Measurements from ENCODE around the gene TMPRSS11F.
A peak's percentile ranks its signal among the peaks of the same experiment; 100 is the strongest.
"Not testable (repeated sequence)": the region's sequence is repeated elsewhere in the genome, so short reads cannot be mapped to it uniquely, and the experiment has no call there.

The TMPRSS11F gene

GRCh38 chr4:68129793-68130192 lies at the start of gene TMPRSS11F:
Gene TMPRSS11F (minus strand): TSS chr4:68129869. CDS start chr4:68129820, 49 bp downstream.
- no peak for DNase-seq (ENCODE audit: low spot score)

- DNase-seq (ENCODE audit: low spot score) = no peak
Measured at GRCh38 chr4:68176904-68177303, 47.2 kb upstream of the TMPRSS11F start.

GRCh38 chr4:68176500-68176899 lies 46.8 kb upstream of the TMPRSS11F start:
- DNase-seq (ENCODE audit: low spot score) = no peak

- peak; percentile 34 for DNase-seq (ENCODE audit: low spot score)
Measured at GRCh38 chr4:68175562-68176155, 46.0 kb upstream of the TMPRSS11F start.

GRCh38 chr4:68174389-68174788 lies 44.7 kb upstream of the TMPRSS11F start:
- DNase-seq (ENCODE audit: low spot score) = not testable (repeated sequence)

GRCh38 chr4:68172147-68172546 lies 42.5 kb upstream of the TMPRSS11F start:
- DNase-seq (ENCODE audit: low spot score) = not testable (repeated sequence)

GRCh38 chr4:68167706-68168105 lies 38.0 kb upstream of the TMPRSS11F start:
- no peak for DNase-seq (ENCODE audit: low spot score)

GRCh38 chr4:68167166-68167565 lies 37.5 kb upstream of the TMPRSS11F start:
- no peak for DNase-seq (ENCODE audit: low spot score)

- no peak for DNase-seq (ENCODE audit: low spot score)
Measured at GRCh38 chr4:68163754-68164153, 34.1 kb upstream of the TMPRSS11F start.

GRCh38 chr4:68162196-68162595 lies 32.5 kb upstream of the TMPRSS11F start:
- DNase-seq (ENCODE audit: low spot score) = no peak

- no peak for DNase-seq (ENCODE audit: low spot score)
Measured at GRCh38 chr4:68152411-68152810, 22.7 kb upstream of the TMPRSS11F start.

- DNase-seq (ENCODE audit: low spot score) = no peak
Measured at GRCh38 chr4:68148800-68149685, 19.4 kb upstream of the TMPRSS11F start.

GRCh38 chr4:68147079-68147478 lies 17.4 kb upstream of the TMPRSS11F start:
- DNase-seq (ENCODE audit: low spot score) = no peak

- no peak for DNase-seq (ENCODE audit: low spot score)
Measured at GRCh38 chr4:68145261-68145660, 15.6 kb upstream of the TMPRSS11F start.

- no peak for DNase-seq (ENCODE audit: low spot score)
Measured at GRCh38 chr4:68141852-68142251, 12.2 kb upstream of the TMPRSS11F start.

GRCh38 chr4:68132342-68132741 lies 2.7 kb upstream of the TMPRSS11F start:
- no peak for DNase-seq (ENCODE audit: low spot score)

- no peak for DNase-seq (ENCODE audit: low spot score)
Measured at GRCh38 chr4:68124262-68124661, 5.4 kb downstream of the TMPRSS11F start.

GRCh38 chr4:68123525-68123924 lies 6.1 kb downstream of the TMPRSS11F start:
- no peak for DNase-seq (ENCODE audit: low spot score)

- no peak for DNase-seq (ENCODE audit: low spot score)
Measured at GRCh38 chr4:68119921-68120320, 9.7 kb downstream of the TMPRSS11F start.

- no peak for DNase-seq (ENCODE audit: low spot score)
Measured at GRCh38 chr4:68110441-68110840, 19.2 kb downstream of the TMPRSS11F start.

- DNase-seq (ENCODE audit: low spot score) = no peak
Measured at GRCh38 chr4:68109868-68110267, 19.8 kb downstream of the TMPRSS11F start.

- DNase-seq (ENCODE audit: low spot score) = no peak
Measured at GRCh38 chr4:68082758-68083157, 46.9 kb downstream of the TMPRSS11F start.

- DNase-seq (ENCODE audit: low spot score) = no peak
Measured at GRCh38 chr4:68079928-68080327, 49.7 kb downstream of the TMPRSS11F start.

All from HuH-7.5 (cell line).